22Rv1 (cell line): ENCODE data around the gene AFF1.

Source experiments
- ZFX ChIP-seq: fragments of 450-650 bp; IDR thresholded peaks from 2 replicates; pipeline ENCODE4 v1.6.1; 2017; ENCODE audit warnings: antibody characterized with exemption, borderline replicate concordance
- TF ChIP-seq, protein P1 (sequence below): fragments of 450-650 bp; IDR thresholded peaks from 2 replicates; pipeline ENCODE4 v1.5.1; 2017; ENCODE audit warnings: mild to moderate bottlenecking

GRCh38 chr4:87121341-87122065 is 186.7 kb downstream of the AFF1 start:
- TF ChIP-seq, protein P1, sequence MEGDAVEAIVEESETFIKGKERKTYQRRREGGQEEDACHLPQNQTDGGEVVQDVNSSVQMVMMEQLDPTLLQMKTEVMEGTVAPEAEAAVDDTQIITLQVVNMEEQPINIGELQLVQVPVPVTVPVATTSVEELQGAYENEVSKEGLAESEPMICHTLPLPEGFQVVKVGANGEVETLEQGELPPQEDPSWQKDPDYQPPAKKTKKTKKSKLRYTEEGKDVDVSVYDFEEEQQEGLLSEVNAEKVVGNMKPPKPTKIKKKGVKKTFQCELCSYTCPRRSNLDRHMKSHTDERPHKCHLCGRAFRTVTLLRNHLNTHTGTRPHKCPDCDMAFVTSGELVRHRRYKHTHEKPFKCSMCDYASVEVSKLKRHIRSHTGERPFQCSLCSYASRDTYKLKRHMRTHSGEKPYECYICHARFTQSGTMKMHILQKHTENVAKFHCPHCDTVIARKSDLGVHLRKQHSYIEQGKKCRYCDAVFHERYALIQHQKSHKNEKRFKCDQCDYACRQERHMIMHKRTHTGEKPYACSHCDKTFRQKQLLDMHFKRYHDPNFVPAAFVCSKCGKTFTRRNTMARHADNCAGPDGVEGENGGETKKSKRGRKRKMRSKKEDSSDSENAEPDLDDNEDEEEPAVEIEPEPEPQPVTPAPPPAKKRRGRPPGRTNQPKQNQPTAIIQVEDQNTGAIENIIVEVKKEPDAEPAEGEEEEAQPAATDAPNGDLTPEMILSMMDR = no peak
- no peak for TF ChIP-seq ZFX
